Cerebellar nuclear complex (tissue), 1 donor: ENCODE results near the gene CYBC1.

ENCODE experiments used
- DNase-seq, 2 experiments: peaks; one replicate each; lab custom pipeline; 2025; lab: John Stamatoyannopoulos, UW

The CYBC1 gene

DNA sequence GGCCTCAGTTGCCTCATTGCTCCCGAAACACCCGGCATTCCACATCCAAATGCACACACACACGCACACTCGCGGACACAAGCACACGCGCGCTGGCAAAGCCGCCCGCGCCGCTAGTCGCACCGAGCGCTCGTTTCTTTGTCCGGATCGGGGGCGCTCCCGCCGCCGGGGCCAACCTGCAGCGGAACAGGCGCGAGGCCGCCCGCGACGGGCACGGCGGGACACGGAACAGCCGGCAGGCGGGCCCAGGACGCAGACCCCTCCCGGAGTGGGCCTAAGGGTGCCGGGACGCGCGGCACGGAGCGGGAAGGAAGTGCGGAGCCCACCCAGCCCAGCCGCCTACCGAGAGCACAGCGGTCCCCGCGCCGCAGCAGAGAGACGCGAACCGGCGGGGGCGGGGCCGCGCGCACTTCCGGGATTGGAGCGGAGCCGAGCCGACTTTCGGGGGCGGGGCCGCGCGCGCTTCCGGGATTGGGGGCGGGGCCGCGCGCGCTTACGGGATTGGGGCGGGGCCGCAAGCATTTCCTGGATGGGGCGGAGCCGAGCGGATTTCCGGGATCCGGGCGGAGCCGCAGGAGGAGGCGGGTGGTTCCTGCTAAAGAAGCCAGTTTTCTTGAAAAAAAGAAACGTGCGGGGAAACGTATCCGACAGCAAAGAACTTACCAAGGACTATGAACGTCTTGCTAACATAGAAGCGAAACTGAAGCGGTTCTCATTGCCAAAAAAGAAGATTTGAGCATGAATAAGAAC lies at the start of gene CYBC1:
TSS of gene CYBC1 (minus strand) at position 396 of the 750 bp plus-strand sequence. CDS start 1,498 bp downstream, outside the sequence.
- DNase-seq: peak in 1 of 2 experiments; percentile 35

GRCh38 chr17:82497483-82498405 lies 47.2 kb upstream of the CYBC1 start:
- no peak for DNase-seq

GRCh38 chr17:82496529-82497434 lies 46.2 kb upstream of the CYBC1 start:
- peak in 1 of 2 experiments; percentile 77 for DNase-seq

DNA sequence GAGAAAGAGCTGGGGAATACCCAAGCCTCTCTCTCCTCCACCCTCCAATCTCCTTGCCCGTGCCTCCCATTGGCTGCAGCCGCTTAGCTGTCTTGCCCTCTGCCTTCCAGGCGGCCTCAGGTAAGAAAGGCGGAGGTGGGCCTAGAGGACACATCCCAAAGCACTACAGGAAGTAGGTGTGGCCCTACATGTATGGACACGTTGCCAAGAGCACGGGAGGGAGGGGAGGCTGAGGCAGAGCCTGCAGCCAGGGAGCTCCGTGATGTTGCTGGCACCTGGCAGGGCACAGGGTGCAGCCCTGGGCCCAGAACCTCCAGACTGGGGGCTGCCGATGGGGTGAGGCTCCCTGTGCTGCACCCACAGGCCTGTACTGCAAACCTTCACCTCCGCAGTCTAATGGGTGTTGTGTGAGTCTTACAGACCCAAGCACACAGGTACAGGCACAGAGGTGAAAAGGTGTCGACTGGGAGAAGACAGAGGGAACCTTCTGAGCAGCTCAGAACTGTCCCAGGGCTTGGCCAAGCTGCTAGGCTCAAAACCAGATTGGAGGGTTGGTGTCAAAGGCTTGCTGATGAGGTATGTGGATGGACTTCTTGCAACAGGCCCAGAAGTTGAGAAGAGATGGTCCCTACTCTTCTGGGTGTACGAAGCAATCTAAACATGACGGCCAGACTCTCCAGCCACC lies 45.4 kb upstream of the CYBC1 start:
- DNase-seq: no peak

- peak in 1 of 2 experiments; percentile 66 for DNase-seq
These were observed 43.9 kb upstream of the CYBC1 start for GRCh38 chr17:82494236-82495055.

DNA sequence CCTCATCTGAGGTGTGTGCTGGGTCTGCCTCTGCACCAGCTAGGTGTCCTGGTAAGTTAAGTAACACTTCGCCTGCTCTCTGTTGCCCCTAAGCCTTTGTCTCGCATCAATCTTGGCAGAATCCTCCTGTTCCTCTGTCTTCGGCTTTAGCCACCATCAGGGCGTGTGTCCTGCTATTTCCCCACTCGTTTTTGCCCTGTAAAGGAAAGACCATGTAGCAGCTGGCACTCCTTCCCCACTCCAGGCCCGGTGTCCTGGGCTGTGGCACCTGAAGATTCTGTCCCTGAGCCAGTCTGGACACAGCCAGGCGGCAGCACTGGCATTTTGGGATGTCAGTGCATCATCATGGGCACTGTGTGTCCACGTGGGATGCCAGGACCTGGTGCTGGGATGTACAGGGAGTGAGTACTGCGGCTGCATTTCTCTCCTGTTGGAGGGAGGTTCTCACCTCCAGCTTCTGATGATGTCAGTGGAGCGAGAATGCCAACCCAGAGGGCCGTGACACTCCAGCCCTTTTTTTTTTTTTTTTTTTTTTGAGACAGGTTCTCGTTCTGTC lies 42.8 kb upstream of the CYBC1 start:
- DNase-seq: peak; percentile 41 to 52

GRCh38 chr17:82492643-82493225 lies 42.2 kb upstream of the CYBC1 start:
- no peak for DNase-seq

DNA sequence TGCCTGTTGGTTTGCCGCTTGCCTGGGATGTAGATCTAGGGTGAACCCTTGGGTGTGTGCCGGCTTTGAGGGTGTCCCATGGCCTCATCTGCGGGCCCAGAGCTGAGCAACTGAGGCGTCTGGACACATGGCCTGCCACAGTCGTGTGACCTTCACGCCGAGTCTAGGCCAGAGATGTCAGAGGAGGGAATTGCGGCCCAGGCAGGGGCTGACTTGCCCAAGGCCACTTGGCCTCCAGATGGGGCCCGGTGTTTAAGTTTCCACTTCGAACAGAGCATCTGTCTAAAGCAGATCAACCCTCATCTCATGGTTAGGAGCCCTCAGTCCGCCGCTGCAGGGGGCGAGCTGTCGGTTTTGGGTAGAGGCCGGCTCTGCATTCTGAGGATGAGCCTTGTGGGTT lies 41.0 kb upstream of the CYBC1 start:
- no peak for DNase-seq

- no peak for DNase-seq
These were observed 40.6 kb upstream of the CYBC1 start for GRCh38 chr17:82491196-82491530.

DNA sequence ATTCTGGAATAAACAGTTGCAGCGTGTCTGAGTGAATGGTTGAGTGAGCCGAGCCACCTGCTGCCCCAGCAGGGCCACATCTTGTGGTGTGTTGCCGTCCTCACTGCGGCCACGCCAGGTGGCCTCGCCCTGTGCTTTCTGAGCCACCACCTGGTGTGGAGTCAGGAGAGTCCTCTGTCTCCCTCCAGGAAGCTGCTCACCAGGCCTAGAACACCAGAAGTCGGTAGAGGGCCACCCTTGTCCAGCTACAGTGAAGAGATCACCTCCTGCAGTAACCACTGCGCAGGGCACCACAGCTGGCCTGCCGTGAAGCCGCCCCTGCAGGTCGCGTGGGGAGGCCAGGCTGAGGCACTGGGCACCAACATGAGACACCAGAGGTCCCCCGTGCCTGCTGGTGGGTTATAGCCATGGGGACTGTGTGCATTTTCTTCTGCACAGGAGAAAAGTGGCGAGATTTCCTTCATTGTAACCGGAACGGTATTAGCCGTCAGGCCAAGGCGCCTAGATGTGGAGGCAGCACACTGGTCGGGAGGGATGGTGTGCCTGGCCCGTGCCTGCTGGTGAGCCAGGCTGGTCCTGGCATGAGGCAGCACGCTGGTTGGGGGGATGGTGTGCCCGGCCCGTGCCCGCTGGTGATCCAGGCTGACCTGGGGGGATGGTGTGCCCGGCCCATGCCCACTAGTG lies 40.1 kb upstream of the CYBC1 start:
- DNase-seq: no peak

DNA sequence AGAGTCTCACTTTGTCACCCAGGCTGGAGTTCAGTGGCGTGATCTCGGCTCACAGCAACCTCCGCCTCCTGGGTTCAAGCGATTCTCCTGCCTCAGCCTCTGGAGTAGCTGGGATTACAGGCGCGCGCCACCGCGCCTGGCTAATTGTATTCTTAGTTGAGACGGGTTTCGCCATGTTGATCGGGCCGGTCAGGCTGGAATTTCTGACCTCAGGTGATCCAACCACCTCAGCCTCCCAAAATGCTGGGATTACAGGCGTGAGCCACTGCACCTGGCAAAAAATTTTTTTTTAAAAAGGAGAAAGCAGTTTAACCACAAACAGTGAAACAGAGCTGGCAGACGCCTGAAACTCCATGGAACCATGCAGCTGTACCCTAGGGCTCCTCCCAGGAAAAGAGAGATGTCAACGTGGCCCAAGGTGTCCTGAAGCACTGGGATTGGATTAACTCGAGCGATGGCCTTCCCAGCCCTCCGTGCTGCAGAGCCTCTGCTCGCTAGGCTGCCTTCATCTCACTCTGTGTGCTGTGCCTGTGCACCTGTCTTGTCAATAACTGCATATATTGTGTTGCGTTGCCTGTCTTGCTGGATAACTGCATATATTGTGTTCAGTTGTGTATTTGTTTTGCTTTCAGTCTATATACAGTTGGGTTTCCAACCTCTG lies 39.4 kb upstream of the CYBC1 start:
- DNase-seq: no peak

GRCh38 chr17:82489117-82489516 lies 38.6 kb upstream of the CYBC1 start:
- no peak for DNase-seq

DNA sequence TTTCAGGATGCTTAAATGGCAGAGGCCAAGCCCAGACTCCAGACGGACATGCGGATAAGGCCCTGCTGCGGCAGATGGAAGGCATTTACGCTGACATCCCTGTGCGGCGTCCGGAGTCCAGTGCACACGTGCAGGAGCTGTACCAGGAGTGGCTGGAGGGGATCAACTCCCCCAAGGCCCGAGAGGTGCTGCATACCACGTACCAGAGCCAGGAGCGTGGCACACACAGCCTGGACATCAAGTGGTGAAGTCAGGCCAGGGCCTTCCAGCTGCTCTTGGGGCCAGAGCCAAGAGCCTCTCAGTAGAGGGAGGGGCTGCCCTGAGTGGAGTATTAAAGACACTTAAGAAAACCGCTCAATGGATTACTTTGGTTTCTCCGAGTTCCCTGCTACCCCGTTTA lies 37.4 kb upstream of the CYBC1 start:
- DNase-seq: no peak

GRCh38 chr17:82486231-82487094 lies 35.9 kb upstream of the CYBC1 start:
- no peak for DNase-seq

GRCh38 chr17:82483836-82484235 lies 33.3 kb upstream of the CYBC1 start:
- DNase-seq: no peak

DNA sequence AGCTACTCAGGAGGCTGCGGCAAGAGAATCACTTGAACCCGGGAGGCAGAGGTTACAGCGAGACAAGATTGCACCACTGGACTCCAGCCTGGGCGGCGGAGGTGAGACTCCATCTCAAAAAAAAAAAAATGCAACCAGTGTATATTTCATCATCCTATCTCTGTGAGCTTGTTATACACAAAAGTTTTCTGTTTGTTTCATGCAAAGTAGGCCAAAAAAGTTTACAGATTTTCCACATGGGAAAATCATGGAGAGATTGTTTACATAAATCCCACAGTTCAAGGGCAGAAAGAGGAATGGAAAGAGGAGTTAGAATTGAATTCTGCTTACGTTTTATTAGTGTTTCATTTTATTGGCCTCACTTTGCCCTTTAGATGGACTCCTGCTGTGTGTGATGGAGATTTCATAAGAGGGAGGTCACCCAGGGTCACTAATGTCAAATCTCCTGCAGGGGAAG lies 32.7 kb upstream of the CYBC1 start:
- DNase-seq: no peak

- DNase-seq: no peak
These were observed 29.8 kb upstream of the CYBC1 start for GRCh38 chr17:82480318-82480717.

- DNase-seq: no peak
These were observed 29.1 kb upstream of the CYBC1 start for GRCh38 chr17:82479602-82480001.
